H1 (cell line): Measurements from ENCODE around the gene POLR3GL. TPM values are rescaled to one million over a fixed set of nuclear protein-coding genes. Genes with fewer than 3 reads are reported as not detected.

Experiments used
- ASH2L ChIP-seq: fragments of 200-600, 300-600 bp; sonication (generic); IDR thresholded peaks from one replicate; pipeline ENCODE4 v1.7.1; 2017; ENCODE audit warnings: low read length
- ATF3 ChIP-seq: IDR thresholded peaks from 2 replicates; pipeline ENCODE4 v1.6.1; 2011; ENCODE audit warnings: low read depth, mild to moderate bottlenecking, low read length; ENCODE audit not compliant: insufficient read depth
- BACH1 ChIP-seq: IDR thresholded peaks from 2 replicates; pipeline ENCODE4 v1.6.1; 2012; ENCODE audit warnings: low read length, improper control_type of control experiment
- CBX5 ChIP-seq: fragments of 300-800, 300-1000 bp; sonication (generic); IDR thresholded peaks from 2 replicates; pipeline ENCODE4 v1.7.1; 2016; ENCODE audit warnings: antibody characterized with exemption, low read length, low read depth
- CREB1 ChIP-seq: IDR thresholded peaks from 2 replicates; pipeline ENCODE4 v1.6.1; 2012; ENCODE audit warnings: inconsistent platforms
- CTBP2 ChIP-seq: IDR thresholded peaks from 2 replicates; pipeline ENCODE4 v1.7.0; 2011; ENCODE audit warnings: borderline replicate concordance, mild to moderate bottlenecking, moderate library complexity, mixed read lengths, low read length; ENCODE audit not compliant: insufficient read depth, insufficient read length
- EP300 ChIP-seq, 2 experiments: IDR thresholded peaks; 1 replicate in 1 of 2; 2 replicates in 1 of 2; pipeline ENCODE4 v1.6.1; 2011 to 2012; ENCODE audit warnings: low read depth in 2 of 2, low read length in 2 of 2, mild to moderate bottlenecking in 2 of 2, borderline replicate concordance in 1 of 2, inconsistent platforms in 1 of 2, moderate library complexity in 1 of 2
- EZH2 ChIP-seq: fragments of 200-600 bp; sonication (generic); IDR thresholded peaks from 2 replicates; pipeline ENCODE4 v1.7.1; 2012; ENCODE audit warnings: low read depth, mild to moderate bottlenecking, moderate library complexity, low read length, inconsistent platforms; ENCODE audit not compliant: severe bottlenecking
- JUND ChIP-seq: IDR thresholded peaks from 2 replicates; pipeline ENCODE4 v1.6.1; 2011; ENCODE audit warnings: mild to moderate bottlenecking, improper control_type of control experiment, low read length
- MAX ChIP-seq: IDR thresholded peaks from 2 replicates; pipeline ENCODE4 v1.6.1; 2012; ENCODE audit warnings: inconsistent platforms
- PHF8 ChIP-seq: fragments of 200-600 bp; sonication (generic); conservative IDR thresholded peaks from 2 replicates; pipeline ENCODE4 v1.7.1; 2012; ENCODE audit warnings: low read depth, mild to moderate bottlenecking, inconsistent platforms, low read length, moderate library complexity
- POLR2A ChIP-seq, 2 experiments: IDR thresholded peaks; 1 replicate in 1 of 2; 2 replicates in 1 of 2; pipeline ENCODE4 v1.6.1; 2011; ENCODE audit warnings: low read depth in 2 of 2, low read length in 2 of 2, mild to moderate bottlenecking in 2 of 2; ENCODE audit errors: control extremely low read depth in 1 of 2
- RAD21 ChIP-seq, 2 experiments: IDR thresholded peaks in 1 of 2; conservative IDR thresholded peaks in 1 of 2; 2 replicates each; pipeline ENCODE4 v1.6.1; 2011; ENCODE audit warnings: low read depth in 2 of 2, low read length in 2 of 2, improper control_type of control experiment in 1 of 2, inconsistent platforms in 1 of 2, mild to moderate bottlenecking in 1 of 2, moderate library complexity in 1 of 2
- RBBP5 ChIP-seq: IDR thresholded peaks from 2 replicates; pipeline ENCODE4 v1.7.1; 2012; ENCODE audit warnings: low read depth, mild to moderate bottlenecking, inconsistent platforms, low read length, moderate library complexity, borderline replicate concordance
- RFX5 ChIP-seq: IDR thresholded peaks from 2 replicates; pipeline ENCODE4 v1.6.1; 2011; ENCODE audit warnings: low read depth, low read length, improper control_type of control experiment, borderline replicate concordance
- SAP30 ChIP-seq: fragments of 300-600 bp; sonication (generic); IDR thresholded peaks from 2 replicates; pipeline ENCODE4 v1.7.1; 2012; ENCODE audit warnings: low read length, moderate library complexity, mild to moderate bottlenecking, inconsistent platforms; ENCODE audit not compliant: insufficient read depth, insufficient replicate concordance
- SIN3A ChIP-seq, 2 experiments: IDR thresholded peaks in 1 of 2; conservative IDR thresholded peaks in 1 of 2; 2 replicates each; pipeline ENCODE4 v1.6.1; 2011 to 2012; ENCODE audit warnings: low read length in 2 of 2, improper control_type of control experiment in 1 of 2, low read depth in 1 of 2, mild to moderate bottlenecking in 1 of 2
- SIRT6 ChIP-seq: IDR thresholded peaks from one replicate; pipeline ENCODE4 v1.7.1; 2012; ENCODE audit warnings: low read length, inconsistent platforms
- SP4 ChIP-seq: IDR thresholded peaks from 2 replicates; pipeline ENCODE4 v1.6.1; 2012; ENCODE audit warnings: low read length, inconsistent platforms
- SUZ12 ChIP-seq: fragments of 200-600 bp; sonication (generic); IDR thresholded peaks from 2 replicates; pipeline ENCODE4 v1.6.1; 2012; ENCODE audit warnings: mild to moderate bottlenecking, inconsistent platforms, low read length, moderate library complexity, mixed read lengths
- TAF7 ChIP-seq: optimal IDR thresholded peaks from 2 replicates; pipeline ENCODE3; 2011; ENCODE audit warnings: low read depth, mild to moderate bottlenecking, inconsistent platforms, low read length, moderate library complexity, borderline replicate concordance
- TCF12 ChIP-seq: IDR thresholded peaks from 2 replicates; pipeline ENCODE4 v1.6.1; 2011; ENCODE audit warnings: low read depth, mild to moderate bottlenecking, low read length
- TEAD4 ChIP-seq: IDR thresholded peaks from 2 replicates; pipeline ENCODE4 v1.6.1; 2012; ENCODE audit warnings: low read depth, low read length, inconsistent platforms, mixed read lengths
- polyA plus RNA-seq, 7 experiments: library from polyadenylated mRNA; depleted of rRNA in 3 of 7; stranded (reverse) in 5 of 7; unstranded in 2 of 7; fragments of >200 nt in 5 of 7; fragments of 200-250 nt in 2 of 7; gene quantifications; 1 replicate in 5 of 7; 2 replicates in 1 of 7; 4 replicates in 1 of 7; pipeline versions ENCODE4 v1.2.1 to v1.2.3, GENCODE V29; 2011 to 2013; ENCODE audit warnings: missing spikeins in 2 of 7, mixed read lengths in 2 of 7
- total RNA-seq: library from RNA; stranded (reverse); fragmentation: NEBNext Ultra II Directional; extraction: Animal tissue kit (Norgen Biotek cat#: 25700); gene quantifications from 2 replicates; pipeline ENCODE4 v1.2.1, GENCODE V29; 2021

Gene POLR3GL
- total and polyA plus RNA-seq, 2 of the 8 experiments (the other 6 are each of a cell fraction or from before 2014, with no cell fraction given), result 3.1 to 3.9 TPM

GRCh38 chr1:145996433-145997015 is 32.0 kb downstream of the POLR3GL start, which contains the start of gene TXNIP (continued):
- TF ChIP-seq JUND (no peak; the same call in 1 of the 2 replicates), EP300 (IDR thresholded peaks at IDR 0.05; ENCODE audit: borderline replicate concordance in 1 of 2, low read depth in 2 of 2, low read length in 2 of 2) (peak in 1 of 2 experiments; percentile 44; a peak in 1 of 3 replicates), RBBP5 (no peak; the same call in 1 of the 2 replicates), SAP30 (no peak), SIN3A (conservative IDR thresholded peaks at IDR 0.05 in 1 of 2, IDR thresholded peaks at IDR 0.05 in 1 of 2; ENCODE audit: low read depth in 1 of 2, low read length in 2 of 2) (peak in 1 of 2 experiments; percentile 73; a peak in 1 of 4 replicates), ASH2L (peak; percentile 12), SIRT6 (no peak), MAX (peak; percentile 92), RFX5 (no peak), SUZ12 (no peak), PHF8 (peak; percentile 58), TEAD4 (no peak), CBX5 (no peak), POLR2A (IDR thresholded peaks at IDR 0.05; ENCODE audit: control extremely low read depth in 1 of 2, low read depth in 2 of 2, low read length in 2 of 2) (peak; percentile 89 to 90), RAD21 (IDR thresholded peaks at IDR 0.05 in 1 of 2, conservative IDR thresholded peaks at IDR 0.05 in 1 of 2; ENCODE audit: low read depth in 2 of 2, low read length in 2 of 2) (no peak), TCF12 (no peak), CREB1 (no peak), BACH1 (no peak), ATF3 (no peak), SP4 (0 out of 2 replicates have a peak, but pooled peaks have one; percentile 37), TAF7 (peak; percentile 94), EZH2 (no peak), CTBP2 (no peak)
